ENCODE results near the gene SH2D4B.

Gene SH2D4B

GRCh38 chr10:80589726-80590373 lies 52.1 kb downstream of the SH2D4B start:
- no peak for DNase-seq (ENCODE audit: low read depth)

- DNase-seq (ENCODE audit: low read depth) = no peak
Observed at GRCh38 chr10:80590585-80591125, 53.0 kb downstream of the SH2D4B start.

GRCh38 chr10:80596391-80597257 lies 58.9 kb downstream of the SH2D4B start:
- peak; percentile 40 for DNase-seq (ENCODE audit: low read depth)

GRCh38 chr10:80598084-80598798 lies 60.5 kb downstream of the SH2D4B start:
- DNase-seq (ENCODE audit: low read depth) = no peak

- no peak for DNase-seq (ENCODE audit: low read depth)
Observed at GRCh38 chr10:80598951-80599350, 61.2 kb downstream of the SH2D4B start.

- DNase-seq (ENCODE audit: low read depth) = peak; percentile 50
Observed at GRCh38 chr10:80599424-80599847, 61.7 kb downstream of the SH2D4B start.

- no peak for DNase-seq (ENCODE audit: low read depth)
Observed at GRCh38 chr10:80600256-80600655, 62.6 kb downstream of the SH2D4B start.

GRCh38 chr10:80602881-80603280 lies 65.2 kb downstream of the SH2D4B start:
- no peak for DNase-seq (ENCODE audit: low read depth)

- no peak for DNase-seq (ENCODE audit: low read depth)
Observed at GRCh38 chr10:80603516-80603915, 65.8 kb downstream of the SH2D4B start.

GRCh38 chr10:80608706-80609105 lies 71.0 kb downstream of the SH2D4B start:
- DNase-seq (ENCODE audit: low read depth) = no peak

GRCh38 chr10:80609331-80609730 lies 71.6 kb downstream of the SH2D4B start:
- no peak for DNase-seq (ENCODE audit: low read depth)

- DNase-seq (ENCODE audit: low read depth) = no peak
Observed at GRCh38 chr10:80611481-80612185, 73.9 kb downstream of the SH2D4B start.

GRCh38 chr10:80612261-80612660 lies 74.6 kb downstream of the SH2D4B start:
- no peak for DNase-seq (ENCODE audit: low read depth)

- DNase-seq (ENCODE audit: low read depth) = no peak
Observed at GRCh38 chr10:80613466-80614170, 75.9 kb downstream of the SH2D4B start.

- no peak for DNase-seq (ENCODE audit: low read depth)
Observed at GRCh38 chr10:80614576-80615416, 77.1 kb downstream of the SH2D4B start.

- DNase-seq (ENCODE audit: low read depth) = no peak
Observed at GRCh38 chr10:80617807-80618206, 80.1 kb downstream of the SH2D4B start.

GRCh38 chr10:80619036-80619435 lies 81.3 kb downstream of the SH2D4B start:
- no peak for DNase-seq (ENCODE audit: low read depth)

- DNase-seq (ENCODE audit: low read depth) = no peak
Observed at GRCh38 chr10:80622153-80622552, 84.5 kb downstream of the SH2D4B start.

GRCh38 chr10:80630324-80630723 lies 92.6 kb downstream of the SH2D4B start:
- no peak for DNase-seq (ENCODE audit: low read depth)

GRCh38 chr10:80632742-80633141 lies 95.0 kb downstream of the SH2D4B start:
- DNase-seq (ENCODE audit: low read depth) = no peak

Data from EH (cell line).